Upper lobe of right lung (tissue), 1 donor: ENCODE measurements around the gene APBB2. TPM values are rescaled to one million over a fixed set of nuclear protein-coding genes. Genes with fewer than 3 reads are reported as not detected.

ENCODE experiments used
- ATAC-seq: fragments of 200-7000 bp; cut with Tn5 transposase; one replicate; pipeline ENCODE4 v1.9.1; 2020; ENCODE audit warnings: mild to moderate bottlenecking, moderate library complexity
- DNase-seq: peaks from one replicate; pipeline ENCODE4 v3.0.0-alpha.2; 2020
- H3K27ac ChIP-seq: fragments of 200-600 bp; one replicate; pipeline ENCODE4 v1.8.0; 2022
- H3K27me3 ChIP-seq: fragments of 200-600 bp; one replicate; pipeline ENCODE4 v1.8.0; 2022; ENCODE audit warnings: mild to moderate bottlenecking
- H3K36me3 ChIP-seq: fragments of 200-600 bp; one replicate; pipeline ENCODE4 v1.8.0; 2022
- H3K4me1 ChIP-seq: fragments of 200-600 bp; one replicate; pipeline ENCODE4 v1.8.0; 2022
- H3K4me3 ChIP-seq: fragments of 200-600 bp; one replicate; pipeline ENCODE4 v1.8.0; 2022; ENCODE audit warnings: mild to moderate bottlenecking
- H3K9me3 ChIP-seq: fragments of 200-600 bp; one replicate; pipeline ENCODE4 v1.8.0; 2022
- intact Hi-C: fragments of 100-400 bp; cut with DNase I; formaldehyde crosslinking; loops from one replicate; pipeline ENCODE4 v1.11.0; 2022
- total RNA-seq: library from RNA; stranded (reverse); fragmentation: NEBNext Ultra II Directional; extraction: Animal tissue kit (Norgen Biotek cat#: 25700); gene quantifications from one replicate; pipeline ENCODE4 v1.2.1, GENCODE V29; 2021
- TF ChIP-seq, protein P1 (sequence below): fragments of 200-600 bp; IDR thresholded peaks from one replicate; pipeline ENCODE4 v1.8.0; 2022; ENCODE audit warnings: antibody characterized with exemption
- donor health status: DM: no; HTN: yes; CAD: no; lungs with severe emphysema.

Gene APBB2
- total RNA-seq, 1 donor from 2014 or later, result 88.2 TPM

DNA sequence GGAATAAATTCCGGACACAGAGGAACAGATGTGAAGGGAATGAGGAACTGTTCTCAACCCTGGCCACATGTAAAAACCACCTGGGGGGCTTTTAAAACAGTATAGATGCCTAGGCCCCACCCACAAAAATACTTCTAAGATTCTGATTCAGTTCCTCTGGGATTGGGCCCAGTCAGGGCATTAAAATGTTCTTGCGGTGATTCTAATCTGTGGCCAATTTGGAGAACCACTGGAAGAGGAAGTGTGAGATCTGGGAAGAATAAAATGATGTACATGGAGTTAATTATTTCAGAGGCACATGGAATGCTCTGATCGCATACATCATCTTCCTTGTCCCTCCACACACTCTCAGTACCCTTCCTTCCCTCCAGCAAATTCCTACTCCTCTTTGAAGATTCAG is 192.2 kb downstream of the APBB2 start:
- Histone ChIP-seq H3K9me3 (peaks cover 22% of the 10 kb centered on the region), H3K4me3 (no peak overlapping the region), H3K4me1 (peaks cover 11% of the 10 kb centered on the region), H3K27me3 (no peaks in the 10 kb centered on the region), H3K27ac (no peak overlapping the region), H3K36me3 (no peaks in the 10 kb centered on the region)
- TF ChIP-seq, protein P1, sequence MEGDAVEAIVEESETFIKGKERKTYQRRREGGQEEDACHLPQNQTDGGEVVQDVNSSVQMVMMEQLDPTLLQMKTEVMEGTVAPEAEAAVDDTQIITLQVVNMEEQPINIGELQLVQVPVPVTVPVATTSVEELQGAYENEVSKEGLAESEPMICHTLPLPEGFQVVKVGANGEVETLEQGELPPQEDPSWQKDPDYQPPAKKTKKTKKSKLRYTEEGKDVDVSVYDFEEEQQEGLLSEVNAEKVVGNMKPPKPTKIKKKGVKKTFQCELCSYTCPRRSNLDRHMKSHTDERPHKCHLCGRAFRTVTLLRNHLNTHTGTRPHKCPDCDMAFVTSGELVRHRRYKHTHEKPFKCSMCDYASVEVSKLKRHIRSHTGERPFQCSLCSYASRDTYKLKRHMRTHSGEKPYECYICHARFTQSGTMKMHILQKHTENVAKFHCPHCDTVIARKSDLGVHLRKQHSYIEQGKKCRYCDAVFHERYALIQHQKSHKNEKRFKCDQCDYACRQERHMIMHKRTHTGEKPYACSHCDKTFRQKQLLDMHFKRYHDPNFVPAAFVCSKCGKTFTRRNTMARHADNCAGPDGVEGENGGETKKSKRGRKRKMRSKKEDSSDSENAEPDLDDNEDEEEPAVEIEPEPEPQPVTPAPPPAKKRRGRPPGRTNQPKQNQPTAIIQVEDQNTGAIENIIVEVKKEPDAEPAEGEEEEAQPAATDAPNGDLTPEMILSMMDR, result no peak
- ATAC-seq (no peak), DNase-seq (no peak)
- intact Hi-C loops, result no loop called here

DNA sequence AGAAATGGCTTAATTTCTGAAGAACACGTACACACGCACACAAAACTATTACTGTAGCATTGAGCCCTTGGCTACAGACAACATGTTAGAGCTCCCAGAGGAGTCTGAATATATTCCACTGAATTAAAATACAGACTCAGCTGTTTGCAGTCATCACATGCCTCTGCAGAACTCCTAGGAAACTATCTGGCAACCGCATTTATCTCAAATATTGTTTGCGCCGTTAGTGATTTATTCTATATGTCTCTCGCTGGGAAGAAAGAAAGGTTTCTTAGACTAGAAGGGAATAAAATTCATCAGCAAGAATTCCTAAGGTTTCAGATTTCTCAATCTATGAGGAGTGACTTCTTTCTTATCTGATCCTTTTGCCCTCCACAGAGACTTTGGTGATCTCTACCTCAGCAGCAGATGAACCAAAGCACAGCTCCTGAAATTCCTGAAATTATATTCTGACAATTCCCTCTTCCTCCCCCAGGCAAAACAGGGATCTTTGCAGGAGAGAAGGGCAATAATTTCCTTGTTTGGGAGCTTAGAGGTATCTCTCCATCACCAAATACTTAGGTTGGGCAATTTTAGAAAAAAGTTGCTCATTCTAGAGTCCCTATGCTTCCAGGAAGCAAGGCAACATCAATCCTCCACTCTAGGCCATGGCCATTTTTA is 199.2 kb downstream of the APBB2 start:
- intact Hi-C loops, result no loop called here
- no peak overlapping the region for H3K4me3 ChIP-seq
- H3K4me1 ChIP-seq, result peaks cover 5% of the 10 kb centered on the region
- H3K9me3 ChIP-seq, result no peaks in the 10 kb centered on the region
- H3K27me3 ChIP-seq, result no peaks in the 10 kb centered on the region
- no peaks in the 10 kb centered on the region for H3K36me3 ChIP-seq
- DNase-seq (no peak), ATAC-seq (no peak)
- TF ChIP-seq, protein P1, result no peak
- no peak overlapping the region for H3K27ac ChIP-seq

DNA sequence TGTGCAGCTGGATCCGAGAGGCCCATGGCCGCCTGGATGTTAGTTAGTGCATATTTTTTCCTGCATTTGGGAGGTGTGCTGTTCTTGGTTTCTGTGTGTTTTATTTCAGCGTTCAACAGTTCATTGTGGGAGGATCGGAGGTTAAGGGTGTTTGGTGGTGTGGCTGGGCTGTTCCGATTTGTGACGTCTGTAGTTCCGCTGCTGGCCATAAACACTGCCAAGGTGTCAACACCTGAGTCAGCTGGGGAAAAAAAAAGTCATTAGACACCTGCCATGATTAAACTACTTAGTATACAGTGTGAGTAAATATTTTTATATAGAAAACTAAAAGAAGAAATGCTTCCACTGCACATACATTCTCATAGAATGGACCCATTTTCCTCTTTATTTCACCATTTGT is 200.2 kb downstream of the APBB2 start:
- TF ChIP-seq, protein P1, result no peak
- ATAC-seq, result no peak
- intact Hi-C loops, result no loop called here

DNA sequence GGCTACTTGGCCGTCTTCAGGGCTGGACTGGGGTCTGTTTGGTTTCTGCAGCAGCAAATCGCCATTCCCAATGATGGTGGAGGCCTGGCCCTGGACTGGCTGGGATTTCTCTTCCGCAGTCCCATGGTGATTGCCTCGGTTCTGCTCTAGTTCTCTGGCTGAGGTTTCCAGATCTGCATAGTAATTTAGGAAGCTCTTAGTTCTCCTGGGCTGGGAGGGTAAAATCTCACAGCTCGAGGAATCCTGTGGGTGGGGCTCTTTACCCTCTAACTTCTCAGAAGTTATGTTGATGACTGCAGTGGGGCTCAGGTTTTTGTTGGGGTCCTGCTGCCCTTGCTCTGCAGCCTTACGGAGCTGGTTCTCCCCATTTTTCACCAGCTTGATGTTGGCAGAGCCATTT is 200.6 kb downstream of the APBB2 start:
- TF ChIP-seq, protein P1, result no peak
- no peaks in the 10 kb centered on the region for H3K4me1 ChIP-seq
- no peaks in the 10 kb centered on the region for H3K9me3 ChIP-seq
- no peaks in the 10 kb centered on the region for H3K27me3 ChIP-seq
- ATAC-seq, result no peak
- no peak overlapping the region for H3K27ac ChIP-seq
- no peaks in the 10 kb centered on the region for H3K36me3 ChIP-seq
- intact Hi-C loops, result no loop called here
- no peak overlapping the region for H3K4me3 ChIP-seq
- no peak for DNase-seq

More for the DNA sequence above, 200.2 kb downstream of the APBB2 start:
- no peaks in the 10 kb centered on the region for H3K4me1 ChIP-seq
- no peak overlapping the region for H3K27ac ChIP-seq
- no peaks in the 10 kb centered on the region for H3K9me3 ChIP-seq
- no peaks in the 10 kb centered on the region for H3K27me3 ChIP-seq
- no peaks in the 10 kb centered on the region for H3K36me3 ChIP-seq
- H3K4me3 ChIP-seq, result no peak overlapping the region
- DNase-seq, result no peak

DNA sequence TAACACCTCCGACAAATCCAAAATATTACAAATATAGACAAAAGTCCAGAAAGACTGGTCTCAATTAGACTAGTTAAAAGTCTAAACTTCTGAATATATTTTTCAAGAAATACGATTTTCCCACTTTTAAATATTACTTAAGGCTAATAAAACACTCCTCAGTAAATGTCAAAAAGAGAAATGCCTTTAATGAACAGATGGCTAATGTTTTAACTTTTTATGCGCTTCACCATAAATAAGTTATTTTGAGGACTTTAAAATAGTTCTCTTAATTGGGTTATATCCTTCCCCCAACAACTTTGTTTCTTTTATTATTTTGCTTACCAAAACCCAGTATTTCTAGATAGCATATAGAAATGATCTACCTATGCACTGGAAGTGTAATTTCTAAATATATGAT is 201.4 kb downstream of the APBB2 start:
- Histone ChIP-seq H3K27ac (no peak overlapping the region), H3K27me3 (no peaks in the 10 kb centered on the region), H3K36me3 (no peaks in the 10 kb centered on the region), H3K9me3 (no peaks in the 10 kb centered on the region), H3K4me1 (no peaks in the 10 kb centered on the region), H3K4me3 (no peak overlapping the region)
- TF ChIP-seq, protein P1, result no peak
- ATAC-seq (no peak), DNase-seq (no peak)
- intact Hi-C loops, result no loop called here

DNA sequence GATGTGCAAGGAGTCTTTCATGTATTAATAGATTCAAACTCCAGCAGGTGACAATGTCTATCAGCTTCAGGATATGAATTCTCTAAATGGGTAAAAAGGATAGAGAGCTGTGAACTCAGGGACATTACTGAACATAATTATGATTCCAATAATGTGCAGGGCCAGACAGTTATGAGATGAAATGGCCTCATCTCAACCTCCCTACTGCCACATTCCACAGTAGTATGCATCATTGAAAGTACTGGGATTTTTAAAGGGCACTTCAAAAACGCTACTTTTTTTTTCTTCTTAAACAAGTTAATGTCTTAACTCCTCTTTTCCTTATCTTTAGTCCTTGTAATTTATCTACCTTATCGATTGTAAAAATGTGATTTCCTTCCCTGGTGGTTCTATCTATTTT is 202.0 kb downstream of the APBB2 start:
- ATAC-seq (no peak), DNase-seq (no peak)
- Histone ChIP-seq H3K27ac (no peak overlapping the region), H3K9me3 (no peaks in the 10 kb centered on the region), H3K4me3 (no peak overlapping the region), H3K4me1 (no peaks in the 10 kb centered on the region), H3K27me3 (no peaks in the 10 kb centered on the region), H3K36me3 (no peaks in the 10 kb centered on the region)
- TF ChIP-seq, protein P1, result no peak
- intact Hi-C loops, result no loop called here
